ENCODE measurements around the gene BLACAT1.

The BLACAT1 gene

GRCh38 chr1:205455581-205456382 is at the start of gene BLACAT1:
Gene BLACAT1 (minus strand): TSS chr1:205456045.
- peak in 2 of 10 donors; percentile 29 to 64 for DNase-seq
- intact Hi-C loops (cut with DNase I), result no loop called here

GRCh38 chr1:205505076-205505729 is 49.4 kb upstream of the BLACAT1 start:
- DNase-seq, result peak in 2 of 10 donors; percentile 44 to 80
- intact Hi-C loops (cut with DNase I), result no loop called here

GRCh38 chr1:205504311-205505075 is 48.6 kb upstream of the BLACAT1 start, which contains the start of gene CDK18:
Gene CDK18 (plus strand): TSS chr1:205504669. CDS start chr1:205523168, 18,499 bp downstream.
- peak; percentile 80 to 98 (median 90) for DNase-seq
- intact Hi-C loops (cut with DNase I), result no loop called here

GRCh38 chr1:205502992-205503391 is 47.1 kb upstream of the BLACAT1 start:
- intact Hi-C loops (cut with DNase I), result no loop called here
- DNase-seq, result peak in 1 of 10 donors; percentile 13

- intact Hi-C loops (cut with DNase I), result no loop called here
- DNase-seq, result peak in 1 of 10 donors; percentile 8
Observed at GRCh38 chr1:205502111-205502810, 46.4 kb upstream of the BLACAT1 start.

- intact Hi-C loops (cut with DNase I), result no loop called here
- peak in 4 of 10 donors; percentile 12 to 82 (median 76) for DNase-seq
Observed at GRCh38 chr1:205500240-205501233, 44.7 kb upstream of the BLACAT1 start.

GRCh38 chr1:205499789-205500188 is 43.9 kb upstream of the BLACAT1 start:
- peak in 1 of 10 donors; percentile 9 for DNase-seq
- intact Hi-C loops (cut with DNase I), result no loop called here

- intact Hi-C loops (cut with DNase I), result no loop called here
- peak in 3 of 10 donors; percentile 72 to 77 (median 74) for DNase-seq
Observed at GRCh38 chr1:205497351-205497750, 41.5 kb upstream of the BLACAT1 start.

GRCh38 chr1:205496661-205497060 is 40.8 kb upstream of the BLACAT1 start:
- intact Hi-C loops (cut with DNase I), result no loop called here
- peak in 1 of 10 donors; percentile 4 for DNase-seq

- intact Hi-C loops (cut with DNase I), result loop anchor here (2.0 kb wide), 1 partner anchor 29 kb away; no protein-coding TSS in a partner anchor
Observed at GRCh38 chr1:205495237-205495823, 39.5 kb upstream of the BLACAT1 start.

GRCh38 chr1:205494115-205494514 is 38.3 kb upstream of the BLACAT1 start:
- intact Hi-C loops (cut with DNase I), result loop anchor here (2.0 kb wide), 1 partner anchor 31 kb away; no protein-coding TSS in a partner anchor

More at GRCh38 chr1:205495237-205495823, 39.5 kb upstream of the BLACAT1 start:
- peak in 4 of 10 donors; percentile 40 to 84 (median 66) for DNase-seq

GRCh38 chr1:205493241-205494085 is 37.6 kb upstream of the BLACAT1 start:
- peak in 2 of 10 donors; percentile 55 to 78 for DNase-seq
- intact Hi-C loops (cut with DNase I), result loop anchor here (2.0 kb wide), 1 partner anchor 31 kb away; no protein-coding TSS in a partner anchor

More at GRCh38 chr1:205494115-205494514, 38.3 kb upstream of the BLACAT1 start:
- peak in 2 of 10 donors; percentile 60 to 88 for DNase-seq

GRCh38 chr1:205492774-205493173 is 36.9 kb upstream of the BLACAT1 start:
- intact Hi-C loops (cut with DNase I), result no loop called here
- peak in 2 of 10 donors; percentile 22 to 52 for DNase-seq

- DNase-seq, result peak in 1 of 10 donors; percentile 43
- intact Hi-C loops (cut with DNase I), result no loop called here
Observed at GRCh38 chr1:205492201-205492667, 36.4 kb upstream of the BLACAT1 start.

GRCh38 chr1:205491794-205492193 is 35.9 kb upstream of the BLACAT1 start:
- intact Hi-C loops (cut with DNase I), result no loop called here
- DNase-seq, result peak in 1 of 10 donors; percentile 31

GRCh38 chr1:205488074-205488723 is 32.4 kb upstream of the BLACAT1 start:
- peak in 7 of 10 donors; percentile 56 to 92 (median 74) for DNase-seq
- intact Hi-C loops (cut with DNase I), result loop anchor here (1.0 to 10.0 kb wide), 3 partner anchors 36 to 213 kb away; no protein-coding TSS in a partner anchor
